ENCODE data around the gene MTA3.

Gene MTA3

DNA sequence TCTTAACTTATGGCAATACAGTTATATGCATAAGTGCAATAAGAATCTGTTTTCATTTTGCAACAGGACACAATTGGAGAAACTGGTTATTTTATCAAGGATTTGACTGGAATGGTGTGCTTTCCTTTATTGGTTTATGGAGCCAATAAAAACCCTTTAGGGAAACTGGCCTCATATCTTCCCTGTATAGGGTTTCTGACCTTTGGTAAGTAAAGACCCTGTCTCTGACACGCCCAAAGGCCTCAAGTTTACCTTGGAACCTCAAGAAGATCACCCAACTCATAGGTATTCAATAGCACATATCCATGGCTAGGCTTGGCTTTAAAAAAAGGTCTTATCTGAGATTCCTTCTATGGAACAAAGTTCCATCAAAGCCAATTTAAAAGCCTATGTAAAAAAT lies 212.7 kb downstream of the MTA3 start:
- no peak overlapping the region for H3K4me3 ChIP-seq (ENCODE audit: low read depth, low read length, poor library complexity, severe bottlenecking)
- H4K20me1 ChIP-seq (ENCODE audit: insufficient read depth, low read length): no peaks in the 10 kb centered on the region
- H3K27ac ChIP-seq (ENCODE audit: low read depth, low read length, poor library complexity, severe bottlenecking): no peak overlapping the region
- H3K4me2 ChIP-seq (ENCODE audit: low read length): no peak overlapping the region
- H3F3A ChIP-seq (ENCODE audit: insufficient read depth, low read length): no peaks in the 10 kb centered on the region
- no peaks in the 10 kb centered on the region for H3K9me2 ChIP-seq (ENCODE audit: low read depth, low read length)
- no peaks in the 10 kb centered on the region for H3K27me3 ChIP-seq (ENCODE audit: insufficient read depth, low read length)
- 0 out of 2 replicates have a peak, but pooled peaks cover 5% of the 10 kb centered on the region for H3K9me3 ChIP-seq (ENCODE audit: low read length)
- no peak overlapping the region for H3K9ac ChIP-seq (ENCODE audit: low read length)
- no peak overlapping the region for H2AFZ ChIP-seq (ENCODE audit: low read length)
- H3K79me2 ChIP-seq (ENCODE audit: insufficient read depth, low read length): no peaks in the 10 kb centered on the region
- H3K36me3 ChIP-seq (ENCODE audit: insufficient read depth, low read length): no peaks in the 10 kb centered on the region
- peaks cover 3% of the 10 kb centered on the region for H3K4me1 ChIP-seq (ENCODE audit: insufficient read depth, low read length, severe bottlenecking)
- TF ChIP-seq, protein P1, sequence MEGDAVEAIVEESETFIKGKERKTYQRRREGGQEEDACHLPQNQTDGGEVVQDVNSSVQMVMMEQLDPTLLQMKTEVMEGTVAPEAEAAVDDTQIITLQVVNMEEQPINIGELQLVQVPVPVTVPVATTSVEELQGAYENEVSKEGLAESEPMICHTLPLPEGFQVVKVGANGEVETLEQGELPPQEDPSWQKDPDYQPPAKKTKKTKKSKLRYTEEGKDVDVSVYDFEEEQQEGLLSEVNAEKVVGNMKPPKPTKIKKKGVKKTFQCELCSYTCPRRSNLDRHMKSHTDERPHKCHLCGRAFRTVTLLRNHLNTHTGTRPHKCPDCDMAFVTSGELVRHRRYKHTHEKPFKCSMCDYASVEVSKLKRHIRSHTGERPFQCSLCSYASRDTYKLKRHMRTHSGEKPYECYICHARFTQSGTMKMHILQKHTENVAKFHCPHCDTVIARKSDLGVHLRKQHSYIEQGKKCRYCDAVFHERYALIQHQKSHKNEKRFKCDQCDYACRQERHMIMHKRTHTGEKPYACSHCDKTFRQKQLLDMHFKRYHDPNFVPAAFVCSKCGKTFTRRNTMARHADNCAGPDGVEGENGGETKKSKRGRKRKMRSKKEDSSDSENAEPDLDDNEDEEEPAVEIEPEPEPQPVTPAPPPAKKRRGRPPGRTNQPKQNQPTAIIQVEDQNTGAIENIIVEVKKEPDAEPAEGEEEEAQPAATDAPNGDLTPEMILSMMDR (IDR thresholded peaks at IDR 0.05; ENCODE audit: low read length): no peak
- no peak for TF ChIP-seq EZH2 (IDR thresholded peaks at IDR 0.05; ENCODE audit: borderline replicate concordance, low read length)

DNA sequence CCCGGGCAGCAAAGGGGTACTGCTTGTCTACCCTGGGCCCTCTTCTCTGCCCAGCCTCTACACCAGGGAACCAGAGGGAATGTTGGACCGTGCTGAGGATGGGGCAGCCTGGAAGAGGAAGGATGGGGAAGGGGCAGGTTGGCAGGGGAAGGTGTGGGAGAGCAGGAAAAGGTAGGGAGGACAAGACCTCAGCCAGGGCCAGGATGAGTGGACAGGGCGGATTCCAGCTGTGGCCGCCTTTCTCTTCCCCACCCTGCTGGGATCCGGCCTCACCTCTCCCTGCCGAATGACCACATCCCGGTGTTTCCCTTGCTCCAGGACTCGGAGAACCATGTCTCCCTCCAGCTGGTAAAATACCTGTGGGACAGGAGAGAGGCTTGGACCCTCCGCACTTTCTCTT lies 215.1 kb downstream of the MTA3 start:
- Histone ChIP-seq H4K20me1 (ENCODE audit: insufficient read depth, low read length) (no peaks in the 10 kb centered on the region), H3K9ac (ENCODE audit: low read length) (no peak overlapping the region), H3K79me2 (ENCODE audit: insufficient read depth, low read length) (no peaks in the 10 kb centered on the region), H3K27me3 (ENCODE audit: insufficient read depth, low read length) (no peaks in the 10 kb centered on the region), H3K9me3 (ENCODE audit: low read length) (0 out of 2 replicates have a peak, but pooled peaks cover 3% of the 10 kb centered on the region), H3K4me1 (ENCODE audit: insufficient read depth, low read length, severe bottlenecking) (peaks cover 2% of the 10 kb centered on the region), H3K4me3 (ENCODE audit: low read depth, low read length, poor library complexity, severe bottlenecking) (no peak overlapping the region), H3F3A (ENCODE audit: insufficient read depth, low read length) (no peaks in the 10 kb centered on the region), H3K36me3 (ENCODE audit: insufficient read depth, low read length) (no peaks in the 10 kb centered on the region), H3K4me2 (ENCODE audit: low read length) (no peak overlapping the region), H3K9me2 (ENCODE audit: low read depth, low read length) (no peaks in the 10 kb centered on the region), H3K27ac (ENCODE audit: low read depth, low read length, poor library complexity, severe bottlenecking) (no peak overlapping the region), H2AFZ (ENCODE audit: low read length) (no peak overlapping the region)
- TF ChIP-seq, protein P1 (IDR thresholded peaks at IDR 0.05; ENCODE audit: low read length): no peak
- no peak for TF ChIP-seq EZH2 (IDR thresholded peaks at IDR 0.05; ENCODE audit: borderline replicate concordance, low read length)

DNA sequence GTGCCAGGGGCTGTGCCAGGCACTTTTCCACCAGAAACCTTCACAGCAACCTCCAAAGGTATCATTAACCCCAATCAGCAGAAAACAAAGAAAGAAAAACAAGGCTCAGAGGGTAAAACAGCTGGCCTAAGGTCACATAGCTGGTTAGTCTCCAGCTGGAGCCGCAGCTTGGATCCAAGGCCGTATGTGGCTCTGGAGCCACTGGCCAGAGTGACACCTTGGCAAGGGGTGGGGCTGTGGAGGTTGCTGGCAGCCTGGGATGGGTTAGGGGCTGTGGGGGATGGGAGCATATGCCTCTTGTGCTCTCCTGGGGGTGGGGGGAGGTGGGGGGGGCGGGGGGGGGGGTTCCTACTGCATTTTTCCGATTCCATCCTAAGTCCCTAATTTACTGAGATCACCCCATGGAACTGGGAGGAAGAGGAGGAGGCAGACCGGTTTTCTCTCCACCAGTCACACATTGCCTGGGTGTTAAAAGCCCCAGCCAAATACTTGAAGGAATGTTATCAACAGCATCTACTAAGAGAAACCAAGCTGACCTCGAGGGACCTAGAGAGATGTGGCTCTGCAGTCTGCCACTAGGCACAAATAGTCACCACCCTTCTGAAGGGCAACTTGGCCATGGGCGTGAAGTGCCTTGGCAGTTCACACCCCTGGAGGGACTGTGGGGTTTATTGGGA lies 215.9 kb downstream of the MTA3 start:
- no peaks in the 10 kb centered on the region for H3K27me3 ChIP-seq (ENCODE audit: insufficient read depth, low read length)
- no peaks in the 10 kb centered on the region for H3K36me3 ChIP-seq (ENCODE audit: insufficient read depth, low read length)
- no peaks in the 10 kb centered on the region for H3K9me2 ChIP-seq (ENCODE audit: low read depth, low read length)
- H4K20me1 ChIP-seq (ENCODE audit: insufficient read depth, low read length): no peaks in the 10 kb centered on the region
- no peak overlapping the region for H2AFZ ChIP-seq (ENCODE audit: low read length)
- H3K4me1 ChIP-seq (ENCODE audit: insufficient read depth, low read length, severe bottlenecking): peaks cover 6% of the 10 kb centered on the region
- H3K27ac ChIP-seq (ENCODE audit: low read depth, low read length, poor library complexity, severe bottlenecking): no peak overlapping the region
- no peak overlapping the region for H3K4me2 ChIP-seq (ENCODE audit: low read length)
- no peaks in the 10 kb centered on the region for H3F3A ChIP-seq (ENCODE audit: insufficient read depth, low read length)
- H3K79me2 ChIP-seq (ENCODE audit: insufficient read depth, low read length): no peaks in the 10 kb centered on the region
- no peak overlapping the region for H3K4me3 ChIP-seq (ENCODE audit: low read depth, low read length, poor library complexity, severe bottlenecking)
- no peak overlapping the region for H3K9ac ChIP-seq (ENCODE audit: low read length)
- TF ChIP-seq EZH2 (IDR thresholded peaks at IDR 0.05; ENCODE audit: borderline replicate concordance, low read length): no peak
- TF ChIP-seq, protein P1 (IDR thresholded peaks at IDR 0.05; ENCODE audit: low read length): no peak
- H3K9me3 ChIP-seq (ENCODE audit: low read length): 0 out of 2 replicates have a peak, but pooled peaks cover 3% of the 10 kb centered on the region

All from OCI-LY1 (cell line).